ENCODE measurements around the gene PPFIA1.

The PPFIA1 gene

GRCh38 chr11:70354629-70355028 is 84.1 kb downstream of the PPFIA1 start:
- no peak for TF ChIP-seq CTCF (IDR thresholded peaks at IDR 0.05; ENCODE audit: low read depth, low read length)
- DNase-seq (ENCODE audit: extremely low read depth, low read depth), result no peak

DNA sequence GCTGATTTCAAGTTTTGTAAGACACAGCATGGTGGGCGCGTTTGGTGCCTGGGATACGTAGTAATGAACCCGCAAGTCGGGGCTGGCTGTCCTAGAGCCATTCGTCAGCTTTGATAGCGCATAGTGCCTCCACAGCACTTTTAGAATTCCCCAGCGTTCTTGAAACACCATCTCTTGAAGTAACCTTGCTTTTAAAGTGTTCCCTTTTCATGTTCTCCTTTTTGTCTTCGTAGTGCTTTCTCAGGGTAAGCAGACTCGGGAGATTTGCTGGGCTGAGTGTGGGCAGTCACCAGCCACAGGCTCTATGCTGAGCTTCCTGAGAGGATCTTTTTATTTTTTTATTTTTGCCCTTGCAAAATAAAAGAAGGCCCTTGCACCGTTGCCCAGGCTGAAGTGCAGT is 88.3 kb downstream of the PPFIA1 start:
- no peak for DNase-seq (ENCODE audit: extremely low read depth, low read depth)
- TF ChIP-seq CTCF (IDR thresholded peaks at IDR 0.05; ENCODE audit: low read depth, low read length), result no peak

- DNase-seq (ENCODE audit: extremely low read depth, low read depth), result no peak
- TF ChIP-seq CTCF (IDR thresholded peaks at IDR 0.05; ENCODE audit: low read depth, low read length), result no peak
Observed at GRCh38 chr11:70359451-70360205, 89.1 kb downstream of the PPFIA1 start.

DNA sequence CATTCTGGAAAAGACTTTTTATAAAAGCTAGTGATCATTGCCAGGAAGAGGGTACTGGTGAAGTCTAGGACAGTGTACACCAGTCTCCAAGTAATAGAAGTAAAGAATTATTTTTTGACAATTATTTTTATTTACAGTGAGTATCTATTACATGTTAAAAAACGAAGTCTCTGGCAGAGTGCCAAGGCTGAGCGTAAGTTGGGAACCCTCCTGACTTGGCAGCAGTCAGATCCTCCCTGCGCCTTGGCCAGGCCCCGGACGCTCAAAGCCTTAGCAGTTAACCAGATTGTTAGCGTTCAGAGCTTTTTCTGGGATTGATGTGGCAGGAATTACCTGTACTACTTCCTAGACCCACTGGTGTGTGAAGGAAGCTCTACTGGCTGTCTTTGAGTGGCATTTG is 89.7 kb downstream of the PPFIA1 start:
- DNase-seq (ENCODE audit: extremely low read depth, low read depth), result no peak
- no peak for TF ChIP-seq CTCF (IDR thresholded peaks at IDR 0.05; ENCODE audit: low read depth, low read length)

DNA sequence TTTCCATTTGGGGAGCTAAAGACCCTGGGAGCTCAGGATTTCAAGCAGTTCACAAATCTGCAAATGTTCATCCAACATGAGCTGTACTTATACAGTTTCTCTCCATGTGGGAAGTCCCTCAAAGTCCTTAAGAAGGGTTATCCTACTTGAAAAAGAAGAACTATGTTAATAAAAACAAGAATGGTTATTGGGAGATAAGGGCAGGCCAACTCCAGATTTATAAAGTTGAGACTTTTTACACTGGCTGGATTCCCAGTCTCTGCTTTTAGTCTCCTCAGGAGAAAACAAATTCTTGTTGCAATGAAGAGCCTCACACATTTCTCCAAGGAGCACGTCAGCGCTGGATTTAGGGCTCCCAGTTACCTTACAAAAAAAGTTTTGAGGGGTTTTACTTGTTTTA is 93.7 kb downstream of the PPFIA1 start:
- DNase-seq (ENCODE audit: extremely low read depth, low read depth), result no peak
- TF ChIP-seq CTCF (IDR thresholded peaks at IDR 0.05; ENCODE audit: low read depth, low read length), result no peak

DNA sequence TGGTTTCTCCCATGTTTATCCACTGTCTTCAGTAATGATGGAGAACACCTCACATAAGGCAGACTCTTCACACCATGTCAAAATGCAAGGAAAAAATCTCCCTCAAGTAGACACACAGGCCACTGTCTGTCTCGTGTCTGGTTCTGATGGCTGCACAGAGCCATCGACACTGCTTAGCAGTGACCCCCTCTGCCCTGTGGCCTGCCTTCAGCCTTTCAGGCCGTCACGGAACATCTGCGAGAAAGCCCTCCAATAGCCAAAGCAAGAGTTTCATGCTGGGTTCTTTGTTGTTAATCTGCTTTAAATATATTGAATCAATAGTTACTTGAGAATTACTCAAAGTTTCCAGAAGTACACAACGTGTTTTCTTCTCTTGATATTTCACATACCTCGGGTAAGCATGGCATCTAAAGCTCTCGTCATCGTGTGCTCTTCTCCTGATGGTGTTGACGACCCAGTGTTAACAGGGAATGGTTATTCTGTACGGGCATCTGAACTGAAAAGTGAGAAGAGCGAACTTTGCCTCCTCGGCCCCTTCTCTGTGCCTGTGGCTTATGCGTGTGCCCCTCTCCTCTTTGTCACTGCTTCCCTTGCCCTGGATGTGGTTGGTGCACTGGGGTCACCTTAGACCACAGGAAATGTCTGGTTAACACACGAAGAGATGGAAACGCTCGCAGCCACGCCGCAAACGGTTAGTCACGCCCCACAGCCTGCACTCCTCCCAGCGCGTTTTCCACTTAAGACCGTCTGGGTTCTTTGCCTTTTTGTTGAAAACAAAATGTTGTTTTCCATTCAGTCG is 94.5 kb downstream of the PPFIA1 start:
- DNase-seq (ENCODE audit: extremely low read depth, low read depth), result no peak
- TF ChIP-seq CTCF (IDR thresholded peaks at IDR 0.05; ENCODE audit: low read depth, low read length), result no peak

GRCh38 chr11:70365544-70365927 is 95.0 kb downstream of the PPFIA1 start:
- TF ChIP-seq CTCF (IDR thresholded peaks at IDR 0.05; ENCODE audit: low read depth, low read length), result no peak
- no peak for DNase-seq (ENCODE audit: extremely low read depth, low read depth)
